ENCODE data around the gene FADS3.

DNA sequence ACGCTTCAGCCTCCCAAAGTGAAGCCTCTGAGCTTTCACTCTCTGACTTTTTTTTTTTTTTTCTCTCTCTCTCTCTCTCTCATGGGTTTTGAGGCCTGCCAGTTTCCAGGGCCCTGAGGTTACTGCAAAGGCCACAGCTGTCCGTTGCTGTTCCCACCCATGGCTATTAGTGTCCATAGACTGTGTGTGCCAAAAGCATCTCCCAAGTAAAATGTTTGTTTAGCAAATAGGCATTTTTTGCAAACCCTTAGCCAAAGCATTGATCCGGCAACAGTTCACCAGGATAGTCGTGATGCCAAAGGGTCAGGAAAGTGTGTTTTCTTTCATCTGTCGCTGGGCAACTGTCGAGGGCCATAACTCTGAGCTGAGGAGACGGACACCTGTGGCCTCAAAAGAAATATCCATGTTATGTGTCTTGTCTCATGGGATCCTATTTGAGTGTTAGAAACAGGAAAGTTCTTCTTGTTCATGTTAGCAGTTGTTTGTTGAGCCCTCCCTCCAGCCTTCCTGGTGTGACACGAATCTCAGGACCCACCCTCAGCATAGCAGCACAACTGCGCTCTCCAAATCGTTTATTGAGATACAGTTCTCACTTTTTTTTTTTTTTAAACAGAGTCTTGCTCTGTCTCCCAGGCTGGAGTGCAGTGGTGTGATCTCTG, 44.9 kb downstream of the FADS3 start:
- TF ChIP-seq POLR2A (IDR thresholded peaks at IDR 0.05), result no peak
- TF ChIP-seq, protein P1, sequence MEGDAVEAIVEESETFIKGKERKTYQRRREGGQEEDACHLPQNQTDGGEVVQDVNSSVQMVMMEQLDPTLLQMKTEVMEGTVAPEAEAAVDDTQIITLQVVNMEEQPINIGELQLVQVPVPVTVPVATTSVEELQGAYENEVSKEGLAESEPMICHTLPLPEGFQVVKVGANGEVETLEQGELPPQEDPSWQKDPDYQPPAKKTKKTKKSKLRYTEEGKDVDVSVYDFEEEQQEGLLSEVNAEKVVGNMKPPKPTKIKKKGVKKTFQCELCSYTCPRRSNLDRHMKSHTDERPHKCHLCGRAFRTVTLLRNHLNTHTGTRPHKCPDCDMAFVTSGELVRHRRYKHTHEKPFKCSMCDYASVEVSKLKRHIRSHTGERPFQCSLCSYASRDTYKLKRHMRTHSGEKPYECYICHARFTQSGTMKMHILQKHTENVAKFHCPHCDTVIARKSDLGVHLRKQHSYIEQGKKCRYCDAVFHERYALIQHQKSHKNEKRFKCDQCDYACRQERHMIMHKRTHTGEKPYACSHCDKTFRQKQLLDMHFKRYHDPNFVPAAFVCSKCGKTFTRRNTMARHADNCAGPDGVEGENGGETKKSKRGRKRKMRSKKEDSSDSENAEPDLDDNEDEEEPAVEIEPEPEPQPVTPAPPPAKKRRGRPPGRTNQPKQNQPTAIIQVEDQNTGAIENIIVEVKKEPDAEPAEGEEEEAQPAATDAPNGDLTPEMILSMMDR (IDR thresholded peaks at IDR 0.05), result no peak

Data from prostate gland (tissue), 2 donors.